ENCODE data around the gene MYBPC3.

Gene MYBPC3

GRCh38 chr11:47327025-47327424, 25.5 kb downstream of the MYBPC3 start:
- no peak for TF ChIP-seq FOXM1 (IDR thresholded peaks at IDR 0.05; ENCODE audit: borderline replicate concordance, low read depth)
- TF ChIP-seq CEBPB (IDR thresholded peaks at IDR 0.05), result no peak
- no peak for TF ChIP-seq EP300 (IDR thresholded peaks at IDR 0.05; ENCODE audit: borderline replicate concordance)
- no peak for TF ChIP-seq MAX (IDR thresholded peaks at IDR 0.05)
- no peak for TF ChIP-seq TCF12 (IDR thresholded peaks at IDR 0.05; ENCODE audit: low read depth)
- no peak for TF ChIP-seq NFIC (IDR thresholded peaks at IDR 0.05)
- TF ChIP-seq RAD21 (IDR thresholded peaks at IDR 0.05; ENCODE audit: low read depth), result no peak
- no peak for TF ChIP-seq EGR1 (IDR thresholded peaks at IDR 0.05)
- TF ChIP-seq TAF1 (IDR thresholded peaks at IDR 0.05; ENCODE audit: low read depth), result no peak
- no peak for TF ChIP-seq CREB1 (IDR thresholded peaks at IDR 0.05; ENCODE audit: low read depth)
- TF ChIP-seq ZBTB7A (IDR thresholded peaks at IDR 0.05; ENCODE audit: low read depth), result no peak
- no peak for TF ChIP-seq REST (IDR thresholded peaks at IDR 0.05; ENCODE audit: low read depth)
- no peak for TF ChIP-seq YY1 (IDR thresholded peaks at IDR 0.05; ENCODE audit: low read depth)
- TF ChIP-seq USF1 (IDR thresholded peaks at IDR 0.05), result no peak

- no peak for TF ChIP-seq EGR1 (IDR thresholded peaks at IDR 0.05)
- TF ChIP-seq YY1 (IDR thresholded peaks at IDR 0.05; ENCODE audit: low read depth), result no peak
- TF ChIP-seq EP300 (IDR thresholded peaks at IDR 0.05; ENCODE audit: borderline replicate concordance), result no peak
- TF ChIP-seq REST (IDR thresholded peaks at IDR 0.05; ENCODE audit: low read depth), result no peak
- TF ChIP-seq FOXM1 (IDR thresholded peaks at IDR 0.05; ENCODE audit: borderline replicate concordance, low read depth), result no peak
- no peak for TF ChIP-seq TAF1 (IDR thresholded peaks at IDR 0.05; ENCODE audit: low read depth)
- TF ChIP-seq CEBPB (IDR thresholded peaks at IDR 0.05), result no peak
- TF ChIP-seq TEAD4 (IDR thresholded peaks at IDR 0.05), result no peak
- no peak for TF ChIP-seq CREB1 (IDR thresholded peaks at IDR 0.05; ENCODE audit: low read depth)
- TF ChIP-seq TCF12 (IDR thresholded peaks at IDR 0.05; ENCODE audit: low read depth), result no peak
- TF ChIP-seq NFIC (IDR thresholded peaks at IDR 0.05), result no peak
- TF ChIP-seq USF1 (IDR thresholded peaks at IDR 0.05), result no peak
- TF ChIP-seq MAX (IDR thresholded peaks at IDR 0.05), result no peak
- no peak for TF ChIP-seq ZBTB7A (IDR thresholded peaks at IDR 0.05; ENCODE audit: low read depth)
- no peak for TF ChIP-seq RAD21 (IDR thresholded peaks at IDR 0.05; ENCODE audit: low read depth)
Observed at GRCh38 chr11:47326198-47326597, 26.3 kb downstream of the MYBPC3 start.

GRCh38 chr11:47325271-47326041, 27.0 kb downstream of the MYBPC3 start:
- TF ChIP-seq TCF12 (IDR thresholded peaks at IDR 0.05; ENCODE audit: low read depth), result no peak

- TF ChIP-seq USF1 (IDR thresholded peaks at IDR 0.05) (no peak), MAX (IDR thresholded peaks at IDR 0.05) (no peak), NFIC (IDR thresholded peaks at IDR 0.05) (no peak), FOXM1 (IDR thresholded peaks at IDR 0.05; ENCODE audit: borderline replicate concordance, low read depth) (no peak), REST (IDR thresholded peaks at IDR 0.05; ENCODE audit: low read depth) (no peak), TAF1 (IDR thresholded peaks at IDR 0.05; ENCODE audit: low read depth) (no peak), YY1 (IDR thresholded peaks at IDR 0.05; ENCODE audit: low read depth) (no peak), EGR1 (IDR thresholded peaks at IDR 0.05) (no peak), TEAD4 (IDR thresholded peaks at IDR 0.05) (no peak), EP300 (IDR thresholded peaks at IDR 0.05; ENCODE audit: borderline replicate concordance) (no peak), CEBPB (IDR thresholded peaks at IDR 0.05) (no peak), RAD21 (IDR thresholded peaks at IDR 0.05; ENCODE audit: low read depth) (no peak), TCF12 (IDR thresholded peaks at IDR 0.05; ENCODE audit: low read depth) (no peak), CREB1 (IDR thresholded peaks at IDR 0.05; ENCODE audit: low read depth) (no peak), ZBTB7A (IDR thresholded peaks at IDR 0.05; ENCODE audit: low read depth) (no peak)
Observed at GRCh38 chr11:47324520-47324919, 28.0 kb downstream of the MYBPC3 start.
